SU-DHL-6 (cell line): ENCODE data around the gene KPRP.

Experiments
- EZH2phosphoT487 ChIP-seq: fragments of 200-600 bp; sonication (generic), shearing (Covaris generic); conservative IDR thresholded peaks from 2 replicates; pipeline ENCODE4 v1.6.1; 2018; ENCODE audit warnings: mild to moderate bottlenecking, antibody characterized with exemption, low read length, moderate library complexity, mixed read lengths
- TF ChIP-seq, protein P1 (sequence below): fragments of 200-600 bp; sonication (generic); IDR thresholded peaks from one replicate; pipeline ENCODE4 v1.5.1; 2017; ENCODE audit warnings: antibody characterized with exemption, mild to moderate bottlenecking, low read length, moderate library complexity; ENCODE audit not compliant: insufficient read depth, poor library complexity, severe bottlenecking

DNA sequence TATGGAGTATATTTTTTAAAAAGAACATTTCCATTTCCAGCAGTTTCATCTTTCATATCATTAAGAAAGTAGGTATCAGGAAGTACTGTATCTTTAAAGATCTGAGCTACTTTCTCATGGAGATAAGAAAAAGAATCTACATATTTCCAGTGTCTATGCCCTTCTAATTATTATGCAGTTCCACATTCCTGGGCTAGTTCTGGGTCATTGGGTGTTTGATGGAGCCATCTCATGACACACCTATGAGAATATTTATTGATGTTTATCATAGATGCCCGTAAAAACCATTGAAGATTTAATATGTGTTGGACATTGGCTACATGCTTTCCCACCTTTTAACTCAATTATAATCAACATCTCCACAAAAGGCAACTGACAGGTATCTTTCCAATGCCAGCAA is 28.8 kb upstream of the KPRP start:
- TF ChIP-seq, protein P1, sequence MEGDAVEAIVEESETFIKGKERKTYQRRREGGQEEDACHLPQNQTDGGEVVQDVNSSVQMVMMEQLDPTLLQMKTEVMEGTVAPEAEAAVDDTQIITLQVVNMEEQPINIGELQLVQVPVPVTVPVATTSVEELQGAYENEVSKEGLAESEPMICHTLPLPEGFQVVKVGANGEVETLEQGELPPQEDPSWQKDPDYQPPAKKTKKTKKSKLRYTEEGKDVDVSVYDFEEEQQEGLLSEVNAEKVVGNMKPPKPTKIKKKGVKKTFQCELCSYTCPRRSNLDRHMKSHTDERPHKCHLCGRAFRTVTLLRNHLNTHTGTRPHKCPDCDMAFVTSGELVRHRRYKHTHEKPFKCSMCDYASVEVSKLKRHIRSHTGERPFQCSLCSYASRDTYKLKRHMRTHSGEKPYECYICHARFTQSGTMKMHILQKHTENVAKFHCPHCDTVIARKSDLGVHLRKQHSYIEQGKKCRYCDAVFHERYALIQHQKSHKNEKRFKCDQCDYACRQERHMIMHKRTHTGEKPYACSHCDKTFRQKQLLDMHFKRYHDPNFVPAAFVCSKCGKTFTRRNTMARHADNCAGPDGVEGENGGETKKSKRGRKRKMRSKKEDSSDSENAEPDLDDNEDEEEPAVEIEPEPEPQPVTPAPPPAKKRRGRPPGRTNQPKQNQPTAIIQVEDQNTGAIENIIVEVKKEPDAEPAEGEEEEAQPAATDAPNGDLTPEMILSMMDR = no peak
- TF ChIP-seq EZH2phosphoT487 = no peak
